Panc1 (cell line): ENCODE results near the gene NT5C2. TPM values are rescaled to one million over a fixed set of nuclear protein-coding genes. Genes with fewer than 3 reads are reported as not detected.

Source experiments
- ATAC-seq: fragments of 200-7000 bp; cut with Tn5 transposase; 2 replicates; pipeline ENCODE4 v1.9.1; 2020; ENCODE audit warnings: mild to moderate bottlenecking, moderate library complexity
- BruUV-seq: library from RNA; stranded (reverse); fragments of 400-500 nt; replicated peaks from 2 replicates; lab custom pipeline; 2021; lab: Mats Ljungman, UMichigan
- CTCF ChIA-PET: fragments of 300-600 bp; sonication (Branson Sonifier 250); formaldehyde crosslinking; loops from one replicate; lab custom pipeline; 2022; ENCODE audit warnings: antibody characterized with exemption; lab: Charles Lee
- POLR2A ChIA-PET: fragments of 300-600 bp; sonication (Branson Sonifier 250); formaldehyde crosslinking; loops from one replicate; lab custom pipeline; 2022; ENCODE audit warnings: antibody characterized with exemption; lab: Charles Lee
- DNase-seq: peaks from one replicate; pipeline ENCODE4 v3.0.0-alpha.2; 2010; ENCODE audit warnings: low read depth, low spot score
- H3K27ac ChIP-seq: 2 replicates; pipeline ENCODE4 v1.5.1; 2011; ENCODE audit warnings: mild to moderate bottlenecking, low read length, inconsistent platforms
- H3K27me3 ChIP-seq: fragments of 200-500 bp; sonication (Bioruptor generic); 2 replicates; pipeline ENCODE4 v1.6.0; 2014; ENCODE audit warnings: low read length, inconsistent platforms; ENCODE audit not compliant: control insufficient read depth, insufficient read depth
- H3K36me3 ChIP-seq: fragments of 200-500 bp; sonication (Bioruptor generic); 2 replicates; pipeline ENCODE4 v1.5.1; 2014; ENCODE audit warnings: inconsistent platforms, mild to moderate bottlenecking, low read length, moderate library complexity; ENCODE audit not compliant: control insufficient read depth, insufficient read depth
- H3K4me1 ChIP-seq: 2 replicates; pipeline ENCODE4 v1.5.1; 2011; ENCODE audit warnings: inconsistent platforms, mild to moderate bottlenecking, low read length, moderate library complexity; ENCODE audit not compliant: control insufficient read depth, insufficient read depth
- H3K4me3 ChIP-seq, 2 experiments: 2 replicates each; pipeline ENCODE4 v1.5.1; 2011 to 2012; ENCODE audit warnings: low read depth in 2 of 2, low read length in 2 of 2, mild to moderate bottlenecking in 2 of 2, inconsistent platforms in 1 of 2, moderate library complexity in 1 of 2
- H3K9me3 ChIP-seq: fragments of 200-500 bp; sonication (Bioruptor generic); 2 replicates; pipeline ENCODE4 v1.5.1; 2014; ENCODE audit warnings: low read depth, mild to moderate bottlenecking, inconsistent platforms, low read length, moderate library complexity; ENCODE audit not compliant: control insufficient read depth, insufficient read depth
- CTCF ChIP-seq: fragments of 450-650 bp; IDR thresholded peaks from 2 replicates; pipeline ENCODE4 v1.5.1; 2017; ENCODE audit warnings: mild to moderate bottlenecking
- POLR2AphosphoS5 ChIP-seq: IDR thresholded peaks from 2 replicates; pipeline ENCODE4 v1.6.1; 2012; ENCODE audit warnings: mild to moderate bottlenecking, low read depth, low read length, moderate library complexity
- SIN3A ChIP-seq: IDR thresholded peaks from 2 replicates; pipeline ENCODE4 v1.6.1; 2012; ENCODE audit warnings: low read depth, mild to moderate bottlenecking, low read length, moderate library complexity, borderline replicate concordance; ENCODE audit not compliant: insufficient read depth
- TCF7L2 ChIP-seq: IDR thresholded peaks from 2 replicates; pipeline ENCODE4 v1.6.1; 2011; ENCODE audit warnings: mild to moderate bottlenecking, low read depth, low read length, inconsistent platforms
- in situ Hi-C: cut with HindIII; loops from 2 replicates; pipeline ENCODE4 v1.10.0; 2016; ENCODE audit warnings: low sequenced_read_pairs, low pct_unique_long_range_greater_than_20kb
- intact Hi-C: fragments of 100-400 bp; cut with micrococcal nuclease; formaldehyde crosslinking; loops from one replicate; pipeline ENCODE4 v1.10.0; 2022; ENCODE audit not compliant: unreplicated experiment
- total RNA-seq: library from RNA; stranded (reverse); gene quantifications from one replicate; pipeline ENCODE4 v1.2.1, GENCODE V29; 2021; ENCODE audit not compliant: unreplicated experiment
- TF ChIP-seq, protein P1 (sequence below), 2 experiments: IDR thresholded peaks; 2 replicates each; pipeline ENCODE4 v1.6.1; 2011 to 2012; ENCODE audit warnings: low read depth in 2 of 2, control low read depth in 1 of 2, low read length in 1 of 2, mild to moderate bottlenecking in 1 of 2, moderate library complexity in 1 of 2; ENCODE audit not compliant: insufficient read depth in 1 of 2

NT5C2 gene
- total RNA-seq, 1 experiment from 2014 or later = 150 TPM

DNA sequence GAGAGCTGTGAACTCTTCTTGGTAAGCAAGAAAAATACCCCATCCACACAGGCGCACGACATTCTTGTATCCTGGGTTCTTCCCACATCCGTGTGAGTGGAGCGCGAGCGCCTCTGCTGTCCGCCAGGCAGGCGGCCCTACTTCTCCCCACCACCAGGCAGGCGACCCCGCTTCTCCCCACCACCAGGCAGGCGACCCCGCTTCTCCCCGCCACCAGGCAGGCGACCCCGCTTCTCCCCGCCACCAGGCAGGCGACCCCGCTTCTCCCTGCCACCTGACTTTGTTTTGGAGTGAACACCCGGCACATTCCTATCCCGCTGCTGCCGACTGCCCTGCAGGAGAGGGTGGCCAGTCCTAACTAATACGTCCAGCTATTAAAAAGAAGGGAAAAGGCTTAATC, 120.8 kb downstream of the NT5C2 start:
- Histone ChIP-seq H3K4me1 (no peaks in the 10 kb centered on the region), H3K9me3 (no peaks in the 10 kb centered on the region), H3K27ac (no peak overlapping the region), H3K36me3 (no peaks in the 10 kb centered on the region), H3K4me3 (no peak overlapping the region), H3K27me3 (no peaks in the 10 kb centered on the region)
- intact Hi-C loops (no loop called here), in situ Hi-C loops (no loop called here)
- ATAC-seq = no peak
- TF ChIP-seq, protein P1, sequence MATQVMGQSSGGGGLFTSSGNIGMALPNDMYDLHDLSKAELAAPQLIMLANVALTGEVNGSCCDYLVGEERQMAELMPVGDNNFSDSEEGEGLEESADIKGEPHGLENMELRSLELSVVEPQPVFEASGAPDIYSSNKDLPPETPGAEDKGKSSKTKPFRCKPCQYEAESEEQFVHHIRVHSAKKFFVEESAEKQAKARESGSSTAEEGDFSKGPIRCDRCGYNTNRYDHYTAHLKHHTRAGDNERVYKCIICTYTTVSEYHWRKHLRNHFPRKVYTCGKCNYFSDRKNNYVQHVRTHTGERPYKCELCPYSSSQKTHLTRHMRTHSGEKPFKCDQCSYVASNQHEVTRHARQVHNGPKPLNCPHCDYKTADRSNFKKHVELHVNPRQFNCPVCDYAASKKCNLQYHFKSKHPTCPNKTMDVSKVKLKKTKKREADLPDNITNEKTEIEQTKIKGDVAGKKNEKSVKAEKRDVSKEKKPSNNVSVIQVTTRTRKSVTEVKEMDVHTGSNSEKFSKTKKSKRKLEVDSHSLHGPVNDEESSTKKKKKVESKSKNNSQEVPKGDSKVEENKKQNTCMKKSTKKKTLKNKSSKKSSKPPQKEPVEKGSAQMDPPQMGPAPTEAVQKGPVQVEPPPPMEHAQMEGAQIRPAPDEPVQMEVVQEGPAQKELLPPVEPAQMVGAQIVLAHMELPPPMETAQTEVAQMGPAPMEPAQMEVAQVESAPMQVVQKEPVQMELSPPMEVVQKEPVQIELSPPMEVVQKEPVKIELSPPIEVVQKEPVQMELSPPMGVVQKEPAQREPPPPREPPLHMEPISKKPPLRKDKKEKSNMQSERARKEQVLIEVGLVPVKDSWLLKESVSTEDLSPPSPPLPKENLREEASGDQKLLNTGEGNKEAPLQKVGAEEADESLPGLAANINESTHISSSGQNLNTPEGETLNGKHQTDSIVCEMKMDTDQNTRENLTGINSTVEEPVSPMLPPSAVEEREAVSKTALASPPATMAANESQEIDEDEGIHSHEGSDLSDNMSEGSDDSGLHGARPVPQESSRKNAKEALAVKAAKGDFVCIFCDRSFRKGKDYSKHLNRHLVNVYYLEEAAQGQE (IDR thresholded peaks at IDR 0.05; ENCODE audit: insufficient read depth in 1 of 2, low read depth in 2 of 2, low read length in 1 of 2) = no peak
- TF ChIP-seq POLR2AphosphoS5 = no peak
- no peak for TF ChIP-seq TCF7L2
- no peak for TF ChIP-seq SIN3A
- TF ChIP-seq CTCF = no peak
- ChIA-PET POLR2A (no interaction called here), CTCF (no interaction called here)
- BruUV-seq = no TSS peak
- no peak for DNase-seq

DNA sequence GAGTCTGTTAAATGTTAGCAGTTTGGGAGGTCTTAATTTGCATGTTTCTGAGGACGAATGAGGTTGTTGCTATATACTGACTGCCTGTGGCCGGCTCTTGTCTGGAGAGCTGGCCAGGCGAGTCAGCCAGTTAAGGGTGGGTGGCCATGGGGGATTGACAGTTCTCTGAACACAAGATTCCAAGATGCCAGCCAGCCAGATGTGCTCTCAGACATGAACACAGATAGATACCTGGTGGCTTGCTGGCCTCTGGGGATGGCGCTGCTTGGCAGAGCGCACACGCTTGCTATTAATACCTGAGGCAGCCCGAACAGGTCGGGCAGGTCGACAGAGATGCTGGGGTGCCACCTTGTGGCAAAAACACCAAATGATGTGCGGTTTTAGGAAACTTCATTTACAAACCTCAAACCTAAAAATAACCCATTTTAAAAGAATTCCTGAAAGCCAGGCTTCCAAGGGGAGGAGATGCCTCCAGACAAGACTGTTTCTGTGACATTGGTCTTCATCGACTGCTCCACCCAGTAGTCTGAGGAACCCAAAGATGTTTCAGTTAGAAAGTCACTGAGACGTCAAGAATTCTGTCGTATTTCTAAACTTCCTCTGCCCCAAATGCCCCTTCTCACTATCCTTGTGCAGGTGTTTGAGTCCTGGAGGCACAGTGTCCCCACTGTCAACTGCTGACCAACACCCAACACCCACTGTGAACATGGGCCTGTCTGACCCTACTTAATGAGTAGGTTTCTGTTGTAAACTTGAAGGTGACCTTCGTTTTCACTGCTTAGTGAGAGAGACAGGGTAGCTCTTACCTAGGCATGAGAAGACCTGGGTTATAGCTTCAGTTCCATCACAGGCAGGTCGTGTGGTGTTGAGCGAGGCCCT, 123.4 kb downstream of the NT5C2 start:
- BruUV-seq = no TSS peak
- Histone ChIP-seq H3K36me3 (no peaks in the 10 kb centered on the region), H3K4me1 (no peaks in the 10 kb centered on the region), H3K4me3 (no peak overlapping the region), H3K9me3 (no peaks in the 10 kb centered on the region), H3K27ac (no peak overlapping the region), H3K27me3 (no peaks in the 10 kb centered on the region)
- ChIA-PET POLR2A (interaction anchor here (0.7 kb wide), 1 partner anchor 161 kb away, joined by 13 read pairs; no protein-coding TSS in a partner anchor), CTCF (interaction anchor here (1.5 to 1.7 kb wide), 2 partner anchors 152 to 153 kb away, joined by 4 to 6 read pairs; partner anchors contain the start of gene CNNM2)
- in situ Hi-C loops = no loop called here
- ATAC-seq (peak; percentile 84), DNase-seq (no peak)
- intact Hi-C loops = loop anchor here (1.0 to 10.0 kb wide), 2 partner anchors 152 to 235 kb away; partner anchors contain the start of gene CYP17A1
- TF ChIP-seq CTCF = peak; percentile 90
- TF ChIP-seq SIN3A = no peak
